Esophagus squamous epithelium (tissue), 4 donors: ENCODE results near the gene CTRB2.

ENCODE experiments used
- POLR2A ChIP-seq, 4 donors: fragments of 450-650 bp; IDR thresholded peaks; one replicate each; pipeline ENCODE4 v1.6.1; 2017; ENCODE audit warnings: antibody characterized with exemption in 4 of 4, mild to moderate bottlenecking in 4 of 4, moderate library complexity in 3 of 4
- TF ChIP-seq, protein P1 (sequence below), 6 experiments: fragments of 450-650 bp in 4 of 6; fragments of 200-600 bp in 2 of 6; sonication (generic) in 2 of 6; IDR thresholded peaks; one replicate each; pipeline ENCODE4 v1.5.1; 2016 to 2019; ENCODE audit warnings: antibody characterized with exemption in 6 of 6, mild to moderate bottlenecking in 4 of 6, moderate library complexity in 4 of 6

GRCh38 chr16:75203667-75204409 lies 3.1 kb downstream of the CTRB2 start:
- TF ChIP-seq, protein P1, sequence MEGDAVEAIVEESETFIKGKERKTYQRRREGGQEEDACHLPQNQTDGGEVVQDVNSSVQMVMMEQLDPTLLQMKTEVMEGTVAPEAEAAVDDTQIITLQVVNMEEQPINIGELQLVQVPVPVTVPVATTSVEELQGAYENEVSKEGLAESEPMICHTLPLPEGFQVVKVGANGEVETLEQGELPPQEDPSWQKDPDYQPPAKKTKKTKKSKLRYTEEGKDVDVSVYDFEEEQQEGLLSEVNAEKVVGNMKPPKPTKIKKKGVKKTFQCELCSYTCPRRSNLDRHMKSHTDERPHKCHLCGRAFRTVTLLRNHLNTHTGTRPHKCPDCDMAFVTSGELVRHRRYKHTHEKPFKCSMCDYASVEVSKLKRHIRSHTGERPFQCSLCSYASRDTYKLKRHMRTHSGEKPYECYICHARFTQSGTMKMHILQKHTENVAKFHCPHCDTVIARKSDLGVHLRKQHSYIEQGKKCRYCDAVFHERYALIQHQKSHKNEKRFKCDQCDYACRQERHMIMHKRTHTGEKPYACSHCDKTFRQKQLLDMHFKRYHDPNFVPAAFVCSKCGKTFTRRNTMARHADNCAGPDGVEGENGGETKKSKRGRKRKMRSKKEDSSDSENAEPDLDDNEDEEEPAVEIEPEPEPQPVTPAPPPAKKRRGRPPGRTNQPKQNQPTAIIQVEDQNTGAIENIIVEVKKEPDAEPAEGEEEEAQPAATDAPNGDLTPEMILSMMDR (IDR thresholded peaks at IDR 0.05), result no peak
- no peak for TF ChIP-seq POLR2A (IDR thresholded peaks at IDR 0.05)
